Tibial artery (tissue), 4 donors: Measurements from ENCODE around the gene PXMP4.

Experiments
- DNase-seq, 2 donors: peaks; one replicate each; pipeline ENCODE4 v3.0.0-alpha.2; 2019
- H3K27ac ChIP-seq, 2 donors: fragments of 200-600 bp; sonication (generic) in 1 of 2; 1 replicate in 1 of 2; 2 replicates in 1 of 2; pipeline ENCODE4 v1.5.1; 2018 to 2019; ENCODE audit warnings: mild to moderate bottlenecking in 1 of 2
- H3K27me3 ChIP-seq, 2 donors: fragments of 200-600 bp; sonication (generic) in 1 of 2; one replicate each; pipeline versions ENCODE4 v1.5.1 to v1.6.0; 2016 to 2019
- H3K36me3 ChIP-seq, 3 donors: fragments of 200-600 bp; sonication (generic) in 2 of 3; one replicate each; pipeline ENCODE4 v1.5.1; 2016 to 2019; ENCODE audit warnings: mild to moderate bottlenecking in 2 of 3
- H3K4me1 ChIP-seq, 4 donors: fragments of 200-600 bp; sonication (generic) in 2 of 4; 1 replicate in 3 of 4; 2 replicates in 1 of 4; pipeline ENCODE4 v1.5.1; 2016 to 2019
- H3K4me3 ChIP-seq, 2 donors: fragments of 200-600 bp; sonication (generic) in 1 of 2; 1 replicate in 1 of 2; 2 replicates in 1 of 2; pipeline ENCODE4 v1.5.1; 2018 to 2019; ENCODE audit warnings: mild to moderate bottlenecking in 2 of 2
- H3K9me3 ChIP-seq, 3 donors: fragments of 200-600 bp; sonication (generic) in 1 of 3; one replicate each; pipeline ENCODE4 v1.5.1; 2016 to 2019
- CTCF ChIP-seq, 2 experiments: fragments of 200-600 bp in 1 of 2; fragments of 450-650 bp in 1 of 2; IDR thresholded peaks; one replicate each; pipeline ENCODE4 v1.5.1; 2017 to 2019; ENCODE audit warnings: antibody characterized with exemption in 2 of 2, mild to moderate bottlenecking in 1 of 2, moderate library complexity in 1 of 2
- intact Hi-C: fragments of 100-400 bp; cut with DNase I; formaldehyde crosslinking; loops from one replicate; pipeline ENCODE4 v1.15.0; 2023; ENCODE audit warnings: low total_unique reads

PXMP4 gene

GRCh38 chr20:33719989-33720709, at the start of gene PXMP4:
PXMP4 (minus strand) TSS chr20:33720310; CDS start chr20:33720207, 103 bp downstream.
- H3K4me3 ChIP-seq: peak within 1 kb of the TSS; percentile 71 to 74
- peaks cover 0 to 23% (median 14%) of the 10 kb centered on the region in 4 donors for H3K4me1 ChIP-seq
- peak; percentile 91 to 95 for DNase-seq
- intact Hi-C loops: no loop called here
- H3K27ac ChIP-seq: peak within 1 kb of the TSS; percentile 72 to 82
- no peaks in the 10 kb centered on the region for H3K9me3 ChIP-seq
- no peaks in the 10 kb centered on the region for H3K27me3 ChIP-seq
- H3K36me3 ChIP-seq: peaks cover 0 to 4% (median 0%) of the 10 kb centered on the region in 3 donors
- no peak for TF ChIP-seq CTCF (IDR thresholded peaks at IDR 0.05)

DNA sequence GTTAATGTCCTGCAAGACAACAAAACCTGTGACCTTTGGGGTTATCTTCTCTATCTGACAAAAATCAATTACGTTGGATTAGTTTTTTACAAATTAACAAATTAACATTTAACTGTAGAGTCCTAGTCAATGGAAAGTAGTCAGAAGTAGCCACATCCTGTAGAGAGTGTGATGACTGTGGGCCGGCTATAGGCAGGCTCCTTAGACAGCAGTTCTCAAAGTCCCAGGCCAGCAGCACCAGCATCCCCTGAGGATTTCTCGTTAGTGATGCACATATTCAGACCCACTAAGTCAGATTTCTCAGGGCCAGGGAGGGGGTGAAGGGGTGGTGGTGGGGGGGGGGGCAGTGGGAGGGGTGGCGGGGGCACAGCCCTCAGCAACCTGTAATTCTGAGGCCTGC, 48.9 kb upstream of the PXMP4 start:
- TF ChIP-seq CTCF (IDR thresholded peaks at IDR 0.05): no peak
- peaks cover 12 to 62% (median 26%) of the 10 kb centered on the region in 3 donors for H3K36me3 ChIP-seq
- no peak for DNase-seq
- no peak overlapping the region for H3K4me3 ChIP-seq
- H3K27me3 ChIP-seq: no peaks in the 10 kb centered on the region
- no peak overlapping the region for H3K27ac ChIP-seq
- no peaks in the 10 kb centered on the region for H3K4me1 ChIP-seq
- intact Hi-C loops: no loop called here
- no peaks in the 10 kb centered on the region for H3K9me3 ChIP-seq

- no peak for DNase-seq
- H3K27me3 ChIP-seq: no peaks in the 10 kb centered on the region
- intact Hi-C loops: no loop called here
- no peak for TF ChIP-seq CTCF (IDR thresholded peaks at IDR 0.05)
- H3K4me1 ChIP-seq: no peaks in the 10 kb centered on the region
- H3K36me3 ChIP-seq: peaks cover 12 to 64% (median 26%) of the 10 kb centered on the region in 3 donors
- no peaks in the 10 kb centered on the region for H3K9me3 ChIP-seq
- H3K27ac ChIP-seq: no peak overlapping the region
- H3K4me3 ChIP-seq: no peak overlapping the region
These were observed 47.6 kb upstream of the PXMP4 start for GRCh38 chr20:33767777-33768138.

- intact Hi-C loops: no loop called here
- no peak for TF ChIP-seq CTCF (IDR thresholded peaks at IDR 0.05)
- Histone ChIP-seq H3K9me3 (no peaks in the 10 kb centered on the region), H3K4me3 (no peak overlapping the region), H3K27ac (no peak overlapping the region), H3K27me3 (no peaks in the 10 kb centered on the region), H3K36me3 (peaks cover 15 to 71% (median 35%) of the 10 kb centered on the region in 3 donors), H3K4me1 (no peaks in the 10 kb centered on the region)
- no peak for DNase-seq
These were observed 46.6 kb upstream of the PXMP4 start for GRCh38 chr20:33766686-33767085.

DNA sequence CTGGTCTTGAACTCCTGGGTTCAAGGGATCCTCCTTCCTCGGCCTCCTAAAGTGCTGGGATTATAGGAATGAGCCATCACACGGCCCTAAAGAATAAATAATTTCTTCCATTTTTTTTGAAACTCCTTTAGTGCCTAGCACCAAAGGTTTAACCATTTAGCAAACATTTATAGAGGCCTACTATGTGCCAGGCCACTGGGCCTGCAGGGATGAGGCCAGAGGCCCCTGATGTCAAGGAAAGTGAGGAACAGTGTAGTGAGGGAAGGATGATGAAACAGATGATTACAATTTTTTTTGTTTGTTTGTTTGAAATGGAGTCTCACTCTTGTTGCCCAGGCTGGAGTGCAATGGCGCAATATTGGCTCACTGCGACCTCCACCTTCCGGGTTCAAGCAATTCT, 45.5 kb upstream of the PXMP4 start:
- Histone ChIP-seq H3K4me1 (no peaks in the 10 kb centered on the region), H3K27me3 (no peaks in the 10 kb centered on the region), H3K36me3 (peaks cover 16 to 71% (median 37%) of the 10 kb centered on the region in 3 donors), H3K27ac (no peak overlapping the region), H3K9me3 (no peaks in the 10 kb centered on the region), H3K4me3 (no peak overlapping the region)
- TF ChIP-seq CTCF (IDR thresholded peaks at IDR 0.05): no peak
- DNase-seq: no peak
- intact Hi-C loops: no loop called here
